Measurements from ENCODE around the gene SLC10A7. TPM values are rescaled to one million over a fixed set of nuclear protein-coding genes. Genes with fewer than 3 reads are reported as not detected.

Gene SLC10A7
- total RNA-seq, 1 donor from 2014 or later: 11.4 TPM

DNA sequence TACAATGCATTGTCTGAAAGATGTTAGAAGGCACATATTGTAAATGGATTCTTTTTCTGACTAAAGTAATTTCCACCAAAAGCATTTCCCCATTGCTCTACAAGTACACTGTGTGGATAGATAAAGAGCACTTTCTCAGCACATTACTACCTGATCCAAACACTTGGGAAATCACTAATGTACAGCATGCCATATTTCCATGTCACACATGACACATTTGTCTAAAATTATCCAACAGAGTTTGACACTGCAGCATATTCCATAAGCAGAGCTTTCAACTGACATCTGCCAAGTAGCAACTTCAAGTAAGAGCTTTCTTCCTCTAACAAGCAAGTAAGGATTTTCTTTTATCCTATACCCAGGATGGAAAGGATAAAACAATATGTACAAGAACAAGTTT is 257.9 kb downstream of the SLC10A7 start:
- TF ChIP-seq, protein P1, sequence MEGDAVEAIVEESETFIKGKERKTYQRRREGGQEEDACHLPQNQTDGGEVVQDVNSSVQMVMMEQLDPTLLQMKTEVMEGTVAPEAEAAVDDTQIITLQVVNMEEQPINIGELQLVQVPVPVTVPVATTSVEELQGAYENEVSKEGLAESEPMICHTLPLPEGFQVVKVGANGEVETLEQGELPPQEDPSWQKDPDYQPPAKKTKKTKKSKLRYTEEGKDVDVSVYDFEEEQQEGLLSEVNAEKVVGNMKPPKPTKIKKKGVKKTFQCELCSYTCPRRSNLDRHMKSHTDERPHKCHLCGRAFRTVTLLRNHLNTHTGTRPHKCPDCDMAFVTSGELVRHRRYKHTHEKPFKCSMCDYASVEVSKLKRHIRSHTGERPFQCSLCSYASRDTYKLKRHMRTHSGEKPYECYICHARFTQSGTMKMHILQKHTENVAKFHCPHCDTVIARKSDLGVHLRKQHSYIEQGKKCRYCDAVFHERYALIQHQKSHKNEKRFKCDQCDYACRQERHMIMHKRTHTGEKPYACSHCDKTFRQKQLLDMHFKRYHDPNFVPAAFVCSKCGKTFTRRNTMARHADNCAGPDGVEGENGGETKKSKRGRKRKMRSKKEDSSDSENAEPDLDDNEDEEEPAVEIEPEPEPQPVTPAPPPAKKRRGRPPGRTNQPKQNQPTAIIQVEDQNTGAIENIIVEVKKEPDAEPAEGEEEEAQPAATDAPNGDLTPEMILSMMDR (IDR thresholded peaks at IDR 0.05): no peak
- Histone ChIP-seq H3K27me3 (no peaks in the 10 kb centered on the region), H3K36me3 (no peaks in the 10 kb centered on the region), H3K4me3 (no peak overlapping the region), H3K9me3 (no peaks in the 10 kb centered on the region), H3K4me1 (no peaks in the 10 kb centered on the region), H3K27ac (no peak overlapping the region)
- no peak for DNase-seq (ENCODE audit: low spot score in 2 of 2)
- intact Hi-C loops (cut with DNase I): no loop called here

DNA sequence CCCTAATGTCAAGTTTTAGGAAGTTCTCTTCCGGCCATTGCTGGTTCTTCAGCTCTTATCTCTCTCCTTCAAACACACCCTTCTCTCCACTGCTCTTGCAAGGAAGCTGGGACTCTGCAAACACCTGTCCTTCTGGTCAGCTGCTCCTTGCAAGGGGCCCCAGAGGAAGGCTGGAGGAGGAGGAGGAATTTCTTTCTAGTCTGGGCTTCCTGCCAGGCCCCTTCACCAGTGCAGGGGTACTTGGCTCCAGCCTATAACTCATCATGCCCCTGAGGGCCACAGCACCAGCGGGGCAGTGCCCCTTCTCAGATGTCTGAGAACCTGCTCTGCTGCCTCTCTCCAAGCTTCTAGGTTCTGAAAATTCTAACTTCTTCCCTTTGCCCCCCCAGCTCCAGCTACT is 260.7 kb downstream of the SLC10A7 start:
- DNase-seq (ENCODE audit: low spot score in 2 of 2): no peak
- intact Hi-C loops (cut with DNase I): no loop called here
- TF ChIP-seq, protein P1 (IDR thresholded peaks at IDR 0.05): no peak
- no peak overlapping the region for H3K27ac ChIP-seq
- H3K9me3 ChIP-seq: no peaks in the 10 kb centered on the region
- no peaks in the 10 kb centered on the region for H3K27me3 ChIP-seq
- no peak overlapping the region for H3K4me3 ChIP-seq
- peaks cover 0 to 3% of the 10 kb centered on the region in 2 donors for H3K36me3 ChIP-seq
- no peaks in the 10 kb centered on the region for H3K4me1 ChIP-seq

DNA sequence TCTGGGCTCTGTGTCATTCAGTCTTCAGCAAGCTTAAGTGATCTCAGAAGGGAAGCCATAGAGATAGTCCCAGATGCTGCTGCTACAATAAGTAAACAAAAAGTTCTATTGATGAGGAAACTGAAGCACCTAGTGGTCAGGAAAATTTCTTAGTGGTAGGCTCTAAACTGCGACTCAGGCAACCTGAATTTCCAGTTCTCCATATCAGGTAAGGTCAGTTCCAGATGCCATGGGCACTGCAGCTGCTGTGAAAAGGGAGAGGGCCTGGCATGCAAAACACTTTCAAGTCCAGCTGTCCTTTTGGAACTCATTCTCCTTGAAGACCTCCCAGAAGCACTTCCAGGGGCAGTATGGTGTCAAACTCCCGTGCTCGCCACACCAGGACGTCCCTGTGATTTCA is 261.2 kb downstream of the SLC10A7 start:
- Histone ChIP-seq H3K4me3 (no peak overlapping the region), H3K4me1 (no peaks in the 10 kb centered on the region), H3K27me3 (no peaks in the 10 kb centered on the region), H3K36me3 (peaks cover 0 to 3% of the 10 kb centered on the region in 2 donors), H3K27ac (no peak overlapping the region), H3K9me3 (no peaks in the 10 kb centered on the region)
- intact Hi-C loops (cut with DNase I): no loop called here
- TF ChIP-seq, protein P1 (IDR thresholded peaks at IDR 0.05): no peak
- no peak for DNase-seq (ENCODE audit: low spot score in 2 of 2)

DNA sequence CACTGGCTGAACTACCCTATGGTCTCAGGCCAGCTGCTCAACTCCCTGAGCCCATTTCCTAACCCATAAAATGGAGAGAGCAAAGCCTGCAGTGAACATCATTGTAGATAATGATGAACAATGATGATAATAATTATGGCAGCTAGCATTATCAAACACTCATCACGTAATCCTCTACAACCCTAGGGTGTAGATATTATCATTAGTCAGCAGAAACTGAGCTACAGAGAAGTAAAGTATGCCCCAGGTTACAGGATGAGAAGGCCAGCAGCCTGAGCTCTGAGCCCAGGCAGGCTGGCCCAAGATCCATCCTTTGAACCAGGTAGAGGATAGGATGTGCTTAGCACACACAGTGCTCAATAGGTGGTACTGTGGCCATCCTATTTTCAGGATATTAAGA is 264.2 kb downstream of the SLC10A7 start:
- no peak overlapping the region for H3K27ac ChIP-seq
- H3K27me3 ChIP-seq: no peaks in the 10 kb centered on the region
- H3K36me3 ChIP-seq: peaks cover 0 to 3% of the 10 kb centered on the region in 2 donors
- H3K4me3 ChIP-seq: no peak overlapping the region
- intact Hi-C loops (cut with DNase I): no loop called here
- DNase-seq (ENCODE audit: low spot score in 2 of 2): no peak
- H3K9me3 ChIP-seq: no peaks in the 10 kb centered on the region
- TF ChIP-seq, protein P1 (IDR thresholded peaks at IDR 0.05): no peak
- H3K4me1 ChIP-seq: no peaks in the 10 kb centered on the region

DNA sequence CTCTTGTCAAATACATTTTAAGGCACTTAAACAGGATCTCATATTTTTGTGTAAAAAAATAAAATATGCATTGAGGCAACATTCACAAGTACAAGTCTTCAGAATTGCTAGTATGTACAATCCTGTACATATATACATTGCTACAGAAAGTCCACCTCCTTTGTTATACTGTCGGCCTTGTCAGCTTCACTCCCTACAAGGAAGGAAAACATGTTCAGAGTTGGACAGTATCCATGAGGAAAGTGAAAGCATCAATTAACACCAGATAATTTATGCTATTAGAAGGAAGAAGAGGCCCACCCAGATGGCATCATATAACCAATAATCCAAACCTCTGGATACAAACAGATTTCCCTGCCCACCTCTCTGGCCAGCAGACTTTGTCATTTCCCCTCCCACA is 265.4 kb downstream of the SLC10A7 start:
- intact Hi-C loops (cut with DNase I): no loop called here
- Histone ChIP-seq H3K9me3 (no peaks in the 10 kb centered on the region), H3K27me3 (no peaks in the 10 kb centered on the region), H3K27ac (no peak overlapping the region), H3K4me3 (no peak overlapping the region), H3K4me1 (no peaks in the 10 kb centered on the region), H3K36me3 (peaks cover 0 to 3% of the 10 kb centered on the region in 2 donors)
- TF ChIP-seq, protein P1 (IDR thresholded peaks at IDR 0.05): no peak
- no peak for DNase-seq (ENCODE audit: low spot score in 2 of 2)

DNA sequence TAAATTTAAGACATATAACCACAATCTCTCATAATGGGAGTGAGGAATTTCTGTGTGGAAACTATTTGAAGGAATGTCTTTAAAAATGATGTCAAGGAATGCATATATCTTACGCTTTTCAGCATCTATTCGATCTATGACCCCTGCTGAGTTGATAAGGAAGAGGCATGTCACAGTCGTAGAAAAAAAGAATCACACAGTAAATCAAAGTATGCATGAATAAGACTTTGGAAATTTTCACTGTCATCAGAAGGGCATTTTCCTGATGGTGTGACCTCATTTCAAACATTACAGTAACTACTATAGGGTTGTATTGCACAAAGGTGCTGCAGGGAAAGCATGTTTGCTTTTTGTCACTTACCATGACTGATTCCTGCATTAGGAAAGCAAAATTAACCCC is 265.9 kb downstream of the SLC10A7 start:
- no peak for DNase-seq (ENCODE audit: low spot score in 2 of 2)
- Histone ChIP-seq H3K27ac (no peak overlapping the region), H3K4me1 (no peaks in the 10 kb centered on the region), H3K9me3 (no peaks in the 10 kb centered on the region), H3K4me3 (no peak overlapping the region), H3K27me3 (no peaks in the 10 kb centered on the region), H3K36me3 (peaks cover 0 to 3% of the 10 kb centered on the region in 2 donors)
- TF ChIP-seq, protein P1 (IDR thresholded peaks at IDR 0.05): no peak
- intact Hi-C loops (cut with DNase I): no loop called here

All from ascending aorta (tissue), 2 donors.